H1 (cell line): ENCODE measurements around the gene NAPA. TPM values are rescaled to one million over a fixed set of nuclear protein-coding genes. Genes with fewer than 3 reads are reported as not detected.

ENCODE experiments used
- CTCF ChIA-PET: fragments of 300-600 bp; sonication (Branson Sonifier 250); formaldehyde crosslinking; loops from one replicate; lab custom pipeline; 2021; ENCODE audit not compliant: partially characterized antibody; lab: Charles Lee
- POLR2A ChIA-PET: fragments of 300-600 bp; sonication (Branson Sonifier 250); formaldehyde crosslinking; loops from one replicate; lab custom pipeline; 2021; ENCODE audit warnings: inconsistent platforms; ENCODE audit not compliant: partially characterized antibody; lab: Charles Lee
- DNase-seq, 2 experiments: peaks; one replicate each; pipeline versions ENCODE4 v3.0.0 to v3.0.0-alpha.2; 2010 to 2022; ENCODE audit warnings: low spot score in 2 of 2, low read depth in 1 of 2, mixed read lengths in 1 of 2
- FAIRE-seq: peaks from 2 replicates; lab custom pipeline; 2011; peaks lifted over from hg19 to GRCh38; lab: Jason Lieb, UNC
- H2AFZ ChIP-seq: 2 replicates; pipeline ENCODE4 v1.8.1; 2012; ENCODE audit warnings: low read length, inconsistent platforms
- H2AK5ac ChIP-seq: 2 replicates; pipeline ENCODE4 v1.6.1; 2013; ENCODE audit warnings: low read depth, low read length
- H2BK120ac ChIP-seq: replicated peaks from 2 replicates; pipeline ENCODE3; 2013; ENCODE audit warnings: low read depth, low read length, inconsistent platforms
- H2BK12ac ChIP-seq: 2 replicates; pipeline ENCODE4 v1.6.1; 2013; ENCODE audit warnings: low read depth, low read length
- H2BK15ac ChIP-seq: 2 replicates; pipeline ENCODE4 v1.6.1; 2013; ENCODE audit warnings: low read length
- H2BK20ac ChIP-seq: 2 replicates; pipeline ENCODE4 v1.6.1; 2013; ENCODE audit warnings: low read length
- H2BK5ac ChIP-seq: 2 replicates; pipeline ENCODE4 v1.6.1; 2013; ENCODE audit warnings: low read depth, low read length
- H3K14ac ChIP-seq: 2 replicates; pipeline ENCODE4 v1.6.1; 2013; ENCODE audit warnings: inconsistent platforms; ENCODE audit not compliant: insufficient read length
- H3K18ac ChIP-seq: 2 replicates; pipeline ENCODE4 v1.6.1; 2013; ENCODE audit warnings: low read length; ENCODE audit errors: extremely low read depth
- H3K23ac ChIP-seq: 2 replicates; pipeline ENCODE4 v1.6.1; 2013; ENCODE audit warnings: inconsistent platforms; ENCODE audit not compliant: insufficient read length
- H3K23me2 ChIP-seq: 2 replicates; pipeline ENCODE4 v1.6.1; 2013; ENCODE audit warnings: low read depth, low read length
- H3K27ac ChIP-seq: 2 replicates; pipeline ENCODE4 v1.6.1; 2011; ENCODE audit warnings: low read depth, low read length, inconsistent platforms
- H3K27me3 ChIP-seq, 4 experiments: replicated peaks in 1 of 4; 1 replicate in 1 of 4; 2 replicates in 3 of 4; pipeline versions ENCODE4 v1.6.1 to v1.8.1; 2011 to 2013; ENCODE audit warnings: low read length in 3 of 4, mild to moderate bottlenecking in 3 of 4, inconsistent platforms in 2 of 4, mixed read lengths in 2 of 4, moderate library complexity in 1 of 4; ENCODE audit not compliant: control insufficient read depth in 3 of 4, insufficient read depth in 3 of 4; ENCODE audit errors: extremely low read depth in 1 of 4
- H3K36me3 ChIP-seq, 4 experiments: 2 replicates each; pipeline versions ENCODE4 v1.6.1 to v1.8.1; 2011 to 2013; ENCODE audit warnings: mild to moderate bottlenecking in 4 of 4, low read length in 3 of 4, moderate library complexity in 2 of 4, control low read depth in 1 of 4, inconsistent platforms in 1 of 4; ENCODE audit not compliant: insufficient read depth in 4 of 4, control insufficient read depth in 2 of 4
- H3K4ac ChIP-seq: replicated peaks from 2 replicates; pipeline ENCODE3; 2013; ENCODE audit warnings: low read length, low read depth, mixed read lengths, inconsistent platforms; ENCODE audit not compliant: insufficient read length
- H3K4me1 ChIP-seq, 4 experiments: replicated peaks in 1 of 4; 1 replicate in 1 of 4; 2 replicates in 3 of 4; pipeline versions ENCODE4 v1.6.1 to v1.8.1; 2011 to 2013; ENCODE audit warnings: low read length in 3 of 4, inconsistent platforms in 2 of 4, mixed read lengths in 1 of 4; ENCODE audit not compliant: insufficient read depth in 4 of 4, control insufficient read depth in 3 of 4
- H3K4me2 ChIP-seq, 2 experiments: 2 replicates each; pipeline versions ENCODE4 v1.6.1 to v1.8.1; 2011 to 2013; ENCODE audit warnings: low read depth in 2 of 2, low read length in 2 of 2, control low read depth in 1 of 2, inconsistent platforms in 1 of 2, mild to moderate bottlenecking in 1 of 2; ENCODE audit not compliant: insufficient read depth in 1 of 2
- H3K4me3 ChIP-seq, 4 experiments: fragments of 200-600, 300-600 bp in 1 of 4; sonication (generic), shearing (Covaris generic), sonication (Bioruptor Twin) in 1 of 4; 2 replicates each; pipeline versions ENCODE4 v1.5.1 to v1.8.1; 2011 to 2016; ENCODE audit warnings: low read length in 4 of 4, low read depth in 3 of 4, control low read depth in 2 of 4, inconsistent platforms in 2 of 4, mild to moderate bottlenecking in 2 of 4, mixed read lengths in 1 of 4, moderate library complexity in 1 of 4; ENCODE audit not compliant: insufficient read depth in 2 of 4; ENCODE audit errors: extremely low read depth in 1 of 4
- H3K56ac ChIP-seq: replicated peaks from 2 replicates; pipeline ENCODE3; 2013; ENCODE audit warnings: low read depth, mild to moderate bottlenecking, mixed read lengths, low read length, inconsistent platforms; ENCODE audit not compliant: insufficient read length
- H3K79me1 ChIP-seq: 2 replicates; pipeline ENCODE4 v1.6.1; 2013; ENCODE audit warnings: low read depth, low read length, control low read depth
- H3K79me2 ChIP-seq, 2 experiments: 2 replicates each; pipeline versions ENCODE4 v1.6.1 to v1.8.1; 2012 to 2013; ENCODE audit warnings: low read length in 2 of 2, mild to moderate bottlenecking in 2 of 2, inconsistent platforms in 1 of 2; ENCODE audit not compliant: insufficient read depth in 2 of 2, control insufficient read depth in 1 of 2
- H3K9ac ChIP-seq, 4 experiments: replicated peaks in 1 of 4; 1 replicate in 1 of 4; 2 replicates in 3 of 4; pipeline versions ENCODE4 v1.6.1 to v1.8.1; 2011 to 2013; ENCODE audit warnings: low read depth in 3 of 4, low read length in 3 of 4, control low read depth in 2 of 4, mild to moderate bottlenecking in 2 of 4, moderate library complexity in 2 of 4, inconsistent platforms in 1 of 4; ENCODE audit errors: extremely low read depth in 1 of 4
- H3K9me3 ChIP-seq, 2 experiments: 2 replicates each; pipeline versions ENCODE4 v1.6.1 to v1.8.1; 2012 to 2013; ENCODE audit warnings: mild to moderate bottlenecking in 2 of 2, moderate library complexity in 2 of 2, control low read depth in 1 of 2, inconsistent platforms in 1 of 2, low read depth in 1 of 2, low read length in 1 of 2, mixed read lengths in 1 of 2; ENCODE audit not compliant: insufficient read depth in 2 of 2
- H4K20me1 ChIP-seq, 2 experiments: replicated peaks in 1 of 2; 2 replicates each; pipeline versions ENCODE3 to v1.8.1; 2011 to 2013; ENCODE audit warnings: inconsistent platforms in 2 of 2, low read length in 2 of 2, mild to moderate bottlenecking in 1 of 2; ENCODE audit not compliant: insufficient read depth in 2 of 2, control insufficient read depth in 1 of 2
- H4K5ac ChIP-seq: 2 replicates; pipeline ENCODE4 v1.6.1; 2013; ENCODE audit warnings: low read length, low read depth, mixed read lengths, inconsistent platforms; ENCODE audit not compliant: insufficient read length
- H4K8ac ChIP-seq: 2 replicates; pipeline ENCODE4 v1.8.0; 2013; ENCODE audit warnings: mild to moderate bottlenecking, moderate library complexity, low read length, inconsistent platforms; ENCODE audit not compliant: insufficient read depth; ENCODE audit errors: extremely low read depth
- H4K91ac ChIP-seq: replicated peaks from 2 replicates; pipeline ENCODE3; 2013; ENCODE audit warnings: low read length, mixed read lengths, inconsistent platforms; ENCODE audit not compliant: insufficient read length
- CEBPB ChIP-seq: IDR thresholded peaks from 2 replicates; pipeline ENCODE4 v1.6.1; 2012; ENCODE audit warnings: low read depth, low read length
- CREB1 ChIP-seq: IDR thresholded peaks from 2 replicates; pipeline ENCODE4 v1.6.1; 2012; ENCODE audit warnings: inconsistent platforms
- CTBP2 ChIP-seq: IDR thresholded peaks from 2 replicates; pipeline ENCODE4 v1.7.0; 2011; ENCODE audit warnings: borderline replicate concordance, mild to moderate bottlenecking, moderate library complexity, mixed read lengths, low read length; ENCODE audit not compliant: insufficient read depth, insufficient read length
- FOSL1 ChIP-seq: IDR thresholded peaks from 2 replicates; pipeline ENCODE4 v1.6.1; 2011; ENCODE audit warnings: mild to moderate bottlenecking, low read depth, low read length, moderate library complexity; ENCODE audit not compliant: insufficient read depth
- GTF2F1 ChIP-seq: IDR thresholded peaks from 2 replicates; pipeline ENCODE4 v1.6.1; 2012; ENCODE audit warnings: low read depth, low read length, improper control_type of control experiment, borderline replicate concordance
- KDM4A ChIP-seq: IDR thresholded peaks from one replicate; pipeline ENCODE4 v1.7.1; 2012; ENCODE audit warnings: low read depth, mild to moderate bottlenecking, moderate library complexity, low read length, inconsistent platforms; ENCODE audit not compliant: severe bottlenecking
- RXRA ChIP-seq: IDR thresholded peaks from 2 replicates; pipeline ENCODE4 v1.6.1; 2011; ENCODE audit warnings: low read depth, mild to moderate bottlenecking, low read length, moderate library complexity; ENCODE audit not compliant: insufficient read depth
- SIX5 ChIP-seq: IDR thresholded peaks from 2 replicates; pipeline ENCODE4 v1.6.1; 2011; ENCODE audit warnings: mild to moderate bottlenecking, low read depth, low read length
- SUZ12 ChIP-seq: fragments of 200-600 bp; sonication (generic); IDR thresholded peaks from 2 replicates; pipeline ENCODE4 v1.6.1; 2012; ENCODE audit warnings: mild to moderate bottlenecking, inconsistent platforms, low read length, moderate library complexity, mixed read lengths
- TBP ChIP-seq: IDR thresholded peaks from 2 replicates; pipeline ENCODE4 v1.6.1; 2011; ENCODE audit warnings: low read depth, low read length, improper control_type of control experiment
- ZNF274 ChIP-seq: IDR thresholded peaks from 2 replicates; pipeline ENCODE4 v1.7.0; 2012; ENCODE audit warnings: low read length, borderline replicate concordance; ENCODE audit errors: extremely low read depth
- WGBS, 2 experiments: shearing (Covaris generic) in 1 of 2; methylation state at CpG; one replicate each; pipeline versions ENCODE4 v1.1.6 to v1.1.7; 2013 to 2015; ENCODE audit warnings: low lambda C conversion rate in 2 of 2, mixed read lengths in 2 of 2, inconsistent platforms in 1 of 2, low coverage in 1 of 2, missing lambda C conversion rate in 1 of 2; ENCODE audit not compliant: insufficient replicate concordance in 2 of 2, insufficient coverage in 1 of 2, insufficient read length in 1 of 2; ENCODE audit errors: extremely low coverage in 1 of 2, missing lambda C conversion rate in 1 of 2; 5-methylcytosine and 5-hydroxymethylcytosine counted together
- polyA plus RNA-seq, 7 experiments: library from polyadenylated mRNA; depleted of rRNA in 3 of 7; stranded (reverse) in 5 of 7; unstranded in 2 of 7; fragments of >200 nt in 5 of 7; fragments of 200-250 nt in 2 of 7; gene quantifications; 1 replicate in 5 of 7; 2 replicates in 1 of 7; 4 replicates in 1 of 7; pipeline versions ENCODE4 v1.2.1 to v1.2.3, GENCODE V29; 2011 to 2013; ENCODE audit warnings: missing spikeins in 2 of 7, mixed read lengths in 2 of 7
- total RNA-seq: library from RNA; stranded (reverse); fragmentation: NEBNext Ultra II Directional; extraction: Animal tissue kit (Norgen Biotek cat#: 25700); gene quantifications from 2 replicates; pipeline ENCODE4 v1.2.1, GENCODE V29; 2021
- TF ChIP-seq, protein P1 (sequence below): IDR thresholded peaks from 2 replicates; pipeline ENCODE4 v1.6.1; 2012; ENCODE audit warnings: inconsistent platforms
- TF ChIP-seq, protein P2 (sequence below): IDR thresholded peaks from 2 replicates; pipeline ENCODE4 v1.6.1; 2011; ENCODE audit warnings: low read depth, mild to moderate bottlenecking, low read length; ENCODE audit not compliant: insufficient read depth

Gene NAPA
- total and polyA plus RNA-seq, 2 of the 8 experiments (the other 6 are each of a cell fraction or from before 2014, with no cell fraction given), result 58.5 to 78.2 TPM

DNA sequence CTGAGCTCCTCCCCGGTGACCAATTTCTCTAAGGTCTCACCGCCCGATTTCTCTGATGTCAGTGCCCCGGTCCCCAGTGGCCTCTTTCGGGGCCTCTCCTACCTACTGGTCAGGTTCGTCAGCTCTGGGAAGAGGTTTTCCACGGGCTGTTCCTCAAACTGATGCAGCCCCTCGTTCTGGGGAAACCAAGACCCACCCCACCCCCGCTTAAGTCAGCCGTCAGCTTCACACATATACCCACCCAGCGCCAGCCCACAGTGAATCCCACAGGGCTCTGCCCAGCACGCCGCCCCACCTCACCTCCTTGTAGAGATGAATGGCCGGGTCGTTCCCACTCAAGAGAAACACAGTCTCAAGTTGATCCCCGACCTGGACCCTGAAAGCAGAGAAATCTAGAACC, 34.2 kb downstream of the NAPA start:
- Histone ChIP-seq H3K4ac (no peak overlapping the region), H2BK12ac (no peak overlapping the region), H4K5ac (no peak overlapping the region), H3K4me3 (peak overlapping the region in 3 of 4 experiments; percentile 37 to 72 (median 45); a peak in 4 of 8 replicates), H2AK5ac (no peak overlapping the region), H3K9ac (no peak overlapping the region), H2BK120ac (no peak overlapping the region), H3K18ac (no peak overlapping the region; the same call in 1 of the 2 replicates), H3K9me3 (no peaks in the 10 kb centered on the region), H3K27me3 (no peaks in the 10 kb centered on the region), H2AFZ (no peak overlapping the region), H3K23ac (no peak overlapping the region), H3K23me2 (peaks cover 11% of the 10 kb centered on the region), H3K4me2 (peak overlapping the region; percentile 62 to 85), H3K79me1 (no peaks in the 10 kb centered on the region), H3K14ac (no peak overlapping the region), H4K20me1 (peaks cover 0 to 2% of the 10 kb centered on the region in 2 experiments), H3K56ac (no peak overlapping the region), H2BK5ac (no peak overlapping the region), H3K4me1 (peaks cover 0 to 8% (median 3%) of the 10 kb centered on the region in 4 experiments; a peak in 2 of 7 replicates), H3K27ac (no peak overlapping the region), H2BK20ac (no peak overlapping the region), H4K91ac (no peak overlapping the region), H3K36me3 (peaks cover 0 to 4% (median 0%) of the 10 kb centered on the region in 4 experiments; a peak in 2 of 8 replicates), H3K79me2 (no peaks in the 10 kb centered on the region), H4K8ac (no peak overlapping the region), H2BK15ac (no peak overlapping the region)
- FAIRE-seq, result no peak
- ChIA-PET CTCF (interaction anchor here (0.6 to 11.5 kb wide), 6 partner anchors 11 to 227 kb away, joined by 3 to 80 read pairs (median 6); no protein-coding TSS in a partner anchor), POLR2A (interaction anchor here (1.0 to 2.9 kb wide), 6 partner anchors 9 to 52 kb away, joined by 3 to 11 read pairs (median 4); partner anchors contain the start of gene SLC8A2)
- no peak for DNase-seq
- WGBS, 2 experiments, result 79% methylated on average over 16 of the region's 16 CpGs; no CpG with 5 or more reads in 1 of the 2 experiments
- TF ChIP-seq ZNF274, result no peak
- TF ChIP-seq FOSL1, result no peak
- TF ChIP-seq CREB1, result no peak
- TF ChIP-seq CTBP2, result no peak
- TF ChIP-seq GTF2F1, result no peak
- no peak for TF ChIP-seq CEBPB
- TF ChIP-seq, protein P1, sequence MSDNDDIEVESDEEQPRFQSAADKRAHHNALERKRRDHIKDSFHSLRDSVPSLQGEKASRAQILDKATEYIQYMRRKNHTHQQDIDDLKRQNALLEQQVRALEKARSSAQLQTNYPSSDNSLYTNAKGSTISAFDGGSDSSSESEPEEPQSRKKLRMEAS, result no peak
- TF ChIP-seq SIX5, result no peak
- no peak for TF ChIP-seq KDM4A
- TF ChIP-seq, protein P2, sequence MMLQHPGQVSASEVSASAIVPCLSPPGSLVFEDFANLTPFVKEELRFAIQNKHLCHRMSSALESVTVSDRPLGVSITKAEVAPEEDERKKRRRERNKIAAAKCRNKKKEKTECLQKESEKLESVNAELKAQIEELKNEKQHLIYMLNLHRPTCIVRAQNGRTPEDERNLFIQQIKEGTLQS, result no peak
- TF ChIP-seq RXRA, result no peak
- TF ChIP-seq TBP, result no peak
- TF ChIP-seq SUZ12, result no peak
